HTR-8/SVneo (cell line): ENCODE results near the gene GTF2E1.
A peak's percentile ranks its signal among the peaks of the same experiment; 100 is the strongest.
"Not testable (repeated sequence)": the region's sequence is repeated elsewhere in the genome, so short reads cannot be mapped to it uniquely, and the experiment has no call there.

Experiments
- DNase-seq: peaks from one replicate; pipeline ENCODE4 v3.0.0; 2011; ENCODE audit warnings: low spot score, mixed read lengths; ENCODE audit not compliant: insufficient read length
- FAIRE-seq: peaks from 2 replicates; lab custom pipeline; 2011; peaks lifted over from hg19 to GRCh38; lab: Jason Lieb, UNC

GTF2E1 gene

GRCh38 chr3:120752865-120753264 is 10.3 kb downstream of the GTF2E1 start:
- DNase-seq (no peak), FAIRE-seq (no peak)

GRCh38 chr3:120753810-120754209 is 11.3 kb downstream of the GTF2E1 start:
- no peak for FAIRE-seq
- no peak for DNase-seq

- DNase-seq: no peak
- FAIRE-seq: no peak
Observed at GRCh38 chr3:120756061-120756460, 13.5 kb downstream of the GTF2E1 start.

GRCh38 chr3:120758551-120758950 is 16.0 kb downstream of the GTF2E1 start:
- DNase-seq, FAIRE-seq: not testable (repeated sequence)

GRCh38 chr3:120762615-120763014 is 20.1 kb downstream of the GTF2E1 start:
- FAIRE-seq: no peak
- DNase-seq: no peak

- FAIRE-seq (no peak), DNase-seq (no peak)
Observed at GRCh38 chr3:120763601-120764000, 21.1 kb downstream of the GTF2E1 start.

GRCh38 chr3:120764206-120764605 is 21.7 kb downstream of the GTF2E1 start:
- DNase-seq: no peak
- no peak for FAIRE-seq

- DNase-seq: no peak
- FAIRE-seq: no peak
Observed at GRCh38 chr3:120765830-120766493, 23.4 kb downstream of the GTF2E1 start.

- FAIRE-seq: no peak
- DNase-seq: no peak
Observed at GRCh38 chr3:120766576-120766975, 24.0 kb downstream of the GTF2E1 start.

- DNase-seq (no peak), FAIRE-seq (no peak)
Observed at GRCh38 chr3:120767106-120767505, 24.6 kb downstream of the GTF2E1 start.

- DNase-seq: no peak
- FAIRE-seq: no peak
Observed at GRCh38 chr3:120769436-120769835, 26.9 kb downstream of the GTF2E1 start.

- FAIRE-seq (no peak), DNase-seq (no peak)
Observed at GRCh38 chr3:120770891-120771290, 28.3 kb downstream of the GTF2E1 start.

GRCh38 chr3:120772081-120772480 is 29.5 kb downstream of the GTF2E1 start:
- no peak for FAIRE-seq
- no peak for DNase-seq

- DNase-seq (no peak), FAIRE-seq (no peak)
Observed at GRCh38 chr3:120773932-120774331, 31.4 kb downstream of the GTF2E1 start.

GRCh38 chr3:120775411-120775810 is 32.9 kb downstream of the GTF2E1 start:
- no peak for DNase-seq
- FAIRE-seq: no peak

GRCh38 chr3:120778776-120779175 is 36.2 kb downstream of the GTF2E1 start:
- DNase-seq: no peak
- no peak for FAIRE-seq

GRCh38 chr3:120780977-120781376 is 38.4 kb downstream of the GTF2E1 start:
- peak; percentile 64 for DNase-seq
- peak; percentile 94 for FAIRE-seq

GRCh38 chr3:120785832-120786231 is 43.3 kb downstream of the GTF2E1 start:
- not testable (repeated sequence) for FAIRE-seq, DNase-seq

- FAIRE-seq (no peak), DNase-seq (no peak)
Observed at GRCh38 chr3:120791010-120791409, 48.5 kb downstream of the GTF2E1 start.

GRCh38 chr3:120791913-120792312 is 49.4 kb downstream of the GTF2E1 start:
- DNase-seq (peak; percentile 39), FAIRE-seq (no peak)

- no peak for DNase-seq
- FAIRE-seq: no peak
Observed at GRCh38 chr3:120793601-120794000, 51.1 kb downstream of the GTF2E1 start.

- DNase-seq: peak; percentile 49
- peak; percentile 58 for FAIRE-seq
Observed at GRCh38 chr3:120795017-120795648, 52.6 kb downstream of the GTF2E1 start.
